Lung (tissue), 12 donors: Measurements from ENCODE around the gene CEBPE. TPM values are rescaled to one million over a fixed set of nuclear protein-coding genes. Genes with fewer than 3 reads are reported as not detected.

Experiments
- ATAC-seq: fragments of 200-7000 bp; cut with Tn5 transposase; one replicate; pipeline ENCODE4 v1.9.1; 2020; ENCODE audit warnings: moderate number of reproducible peaks; ENCODE audit not compliant: insufficient read depth, low FRiP score
- DNase-seq, 3 donors: peaks; one replicate each; pipeline ENCODE4 v3.0.0-alpha.2; 2013 to 2017
- H3K27ac ChIP-seq, 2 donors: one replicate each; pipeline ENCODE4 v1.5.1; 2013; ENCODE audit warnings: mild to moderate bottlenecking in 2 of 2, moderate library complexity in 2 of 2, control low read depth in 1 of 2, inconsistent platforms in 1 of 2, low read depth in 1 of 2, low read length in 1 of 2
- H3K27me3 ChIP-seq, 3 donors: one replicate each; pipeline ENCODE4 v1.5.1; 2013; ENCODE audit warnings: low read length in 2 of 3; ENCODE audit not compliant: control insufficient read depth in 3 of 3, insufficient read depth in 3 of 3
- H3K36me3 ChIP-seq, 4 donors: one replicate each; pipeline ENCODE4 v1.5.1; 2013; ENCODE audit warnings: low read length in 4 of 4, mild to moderate bottlenecking in 1 of 4, moderate library complexity in 1 of 4; ENCODE audit not compliant: control insufficient read depth in 4 of 4, insufficient read depth in 4 of 4
- H3K4me1 ChIP-seq, 5 donors: one replicate each; pipeline ENCODE4 v1.5.1; 2013; ENCODE audit warnings: low read length in 5 of 5, mild to moderate bottlenecking in 2 of 5, moderate library complexity in 1 of 5; ENCODE audit not compliant: control insufficient read depth in 5 of 5, insufficient read depth in 5 of 5
- H3K4me3 ChIP-seq: one replicate; pipeline ENCODE4 v1.5.1; 2013; ENCODE audit warnings: mild to moderate bottlenecking, control low read depth, moderate library complexity
- H3K9ac ChIP-seq, 2 donors: one replicate each; pipeline ENCODE4 v1.5.1; 2013; ENCODE audit warnings: low read length in 2 of 2, control low read depth in 1 of 2; ENCODE audit not compliant: insufficient read depth in 1 of 2
- H3K9me3 ChIP-seq, 4 donors: one replicate each; pipeline ENCODE4 v1.5.1; 2013; ENCODE audit warnings: low read length in 3 of 4, mild to moderate bottlenecking in 1 of 4, moderate library complexity in 1 of 4; ENCODE audit not compliant: control insufficient read depth in 4 of 4, insufficient read depth in 3 of 4
- CTCF ChIP-seq: IDR thresholded peaks from 2 replicates; pipeline ENCODE4 v1.5.1; 2012; ENCODE audit warnings: mild to moderate bottlenecking; ENCODE audit errors: control extremely low read depth, extremely low read depth
- WGBS, 2 donors: extraction: QIAGEN DNeasy Blood & Tissue Kit; methylation state at CpG; one replicate each; pipeline ENCODE4 v1.1.7; 2013; 5-methylcytosine and 5-hydroxymethylcytosine counted together
- polyA plus RNA-seq, 2 donors: library from polyadenylated mRNA; stranded (reverse); fragments of 200-250 nt; gene quantifications; one replicate each; pipeline ENCODE4 v1.2.1, GENCODE V29; 2013
- total RNA-seq, 2 donors: library from RNA; depleted of rRNA in 1 of 2; stranded (reverse); fragments of >200 nt in 1 of 2; gene quantifications; one replicate each; pipeline ENCODE4 v1.2.1, GENCODE V29; 2014 to 2021
- donor health status: control.
- donor health status: control.
- donor health status: Bipolar disorder and iron deficiency.
- donor health status: healthy.
- donor health status: DM: yes; HTN: yes; CAD: no.

Gene CEBPE
- total and polyA plus RNA-seq, 4 donors, result 0.16 to 3.5 (median 0.67) TPM; not detected in 1

- H3K4me3 ChIP-seq, result no peak overlapping the region
- no peaks in the 10 kb centered on the region for H3K9me3 ChIP-seq
- H3K27me3 ChIP-seq, result no peaks in the 10 kb centered on the region
- ATAC-seq, result no peak
- H3K9ac ChIP-seq, result no peak overlapping the region
- peaks cover 12 to 52% (median 33%) of the 10 kb centered on the region in 4 donors for H3K36me3 ChIP-seq
- H3K27ac ChIP-seq, result no peak overlapping the region
- no peak for TF ChIP-seq CTCF
- DNase-seq, result no peak
- H3K4me1 ChIP-seq, result peaks cover 3 to 11% (median 10%) of the 10 kb centered on the region in 5 donors
- WGBS, 2 donors, result 87 to 94% methylated on average over 12 of the region's 12 CpGs
Observed at GRCh38 chr14:23089498-23090253, 29.4 kb downstream of the CEBPE start.

GRCh38 chr14:23086565-23086964 is 32.5 kb downstream of the CEBPE start:
- H3K9ac ChIP-seq, result no peak overlapping the region
- H3K4me3 ChIP-seq, result no peak overlapping the region
- no peak for DNase-seq
- WGBS, 2 donors, result 78 to 94% methylated on average over 1 of the region's 1 CpG
- no peak for TF ChIP-seq CTCF
- no peaks in the 10 kb centered on the region for H3K9me3 ChIP-seq
- ATAC-seq, result no peak
- H3K4me1 ChIP-seq, result peaks cover 0 to 3% (median 0%) of the 10 kb centered on the region in 5 donors
- no peaks in the 10 kb centered on the region for H3K27me3 ChIP-seq
- no peak overlapping the region for H3K27ac ChIP-seq
- H3K36me3 ChIP-seq, result peaks cover 17 to 57% (median 31%) of the 10 kb centered on the region in 4 donors

GRCh38 chr14:23085458-23085857 is 33.6 kb downstream of the CEBPE start:
- Histone ChIP-seq H3K9ac (no peak overlapping the region), H3K4me3 (no peak overlapping the region), H3K36me3 (peaks cover 21 to 64% (median 37%) of the 10 kb centered on the region in 4 donors), H3K9me3 (no peaks in the 10 kb centered on the region), H3K4me1 (peaks cover 0 to 3% (median 0%) of the 10 kb centered on the region in 5 donors), H3K27ac (no peak overlapping the region), H3K27me3 (no peaks in the 10 kb centered on the region)
- DNase-seq, result no peak
- no peak for ATAC-seq
- WGBS, 2 donors, result 72 to 79% methylated on average over 3 of the region's 3 CpGs
- no peak for TF ChIP-seq CTCF

- ATAC-seq, result no peak
- H3K4me3 ChIP-seq, result no peak overlapping the region
- H3K27me3 ChIP-seq, result no peaks in the 10 kb centered on the region
- no peaks in the 10 kb centered on the region for H3K9me3 ChIP-seq
- peaks cover 40 to 70% (median 52%) of the 10 kb centered on the region in 4 donors for H3K36me3 ChIP-seq
- no peak for TF ChIP-seq CTCF
- no peak overlapping the region for H3K27ac ChIP-seq
- H3K9ac ChIP-seq, result no peak overlapping the region
- no peak for DNase-seq
- 73 to 77% methylated on average over 1 of the region's 1 CpG for WGBS, 2 donors
- no peaks in the 10 kb centered on the region for H3K4me1 ChIP-seq
Observed at GRCh38 chr14:23080474-23080873, 38.6 kb downstream of the CEBPE start.
